Suprapubic skin (tissue), 4 donors: ENCODE measurements around the gene NGF.

ENCODE experiments used
- CTCF ChIP-seq, 2 donors: fragments of 200-600 bp in 1 of 2; fragments of 450-650 bp in 1 of 2; sonication (generic) in 1 of 2; IDR thresholded peaks; one replicate each; pipeline ENCODE4 v1.5.1; 2016 to 2019; ENCODE audit warnings: antibody characterized with exemption in 2 of 2, mild to moderate bottlenecking in 1 of 2, moderate library complexity in 1 of 2
- EP300 ChIP-seq: sonication (generic); formaldehyde crosslinking; IDR thresholded peaks from one replicate; pipeline ENCODE4 v1.6.1; 2017; ENCODE audit warnings: antibody characterized with exemption
- POLR2A ChIP-seq, 2 donors: fragments of 450-650 bp; IDR thresholded peaks; one replicate each; pipeline ENCODE4 v1.6.1; 2017; ENCODE audit warnings: antibody characterized with exemption in 2 of 2, mild to moderate bottlenecking in 2 of 2, moderate library complexity in 2 of 2
- POLR2AphosphoS5 ChIP-seq, 3 donors: sonication (generic); formaldehyde crosslinking; IDR thresholded peaks; one replicate each; pipeline ENCODE4 v1.6.1; 2017; ENCODE audit warnings: antibody characterized with exemption in 3 of 3

GRCh38 chr1:115347282-115347681 lies 9.2 kb upstream of the NGF start:
- TF ChIP-seq CTCF (IDR thresholded peaks at IDR 0.05) (no peak), POLR2A (IDR thresholded peaks at IDR 0.05) (no peak), EP300 (no peak), POLR2AphosphoS5 (IDR thresholded peaks at IDR 0.05) (no peak)
